ENCODE data around the gene GPC3.

GRCh38 chrX:133497356-133497755 is 488.0 kb downstream of the GPC3 start:
- TF ChIP-seq CTCF (conservative IDR thresholded peaks at IDR 0.05 in 1 of 2, IDR thresholded peaks at IDR 0.05 in 1 of 2; ENCODE audit: extremely low read depth in 1 of 2, insufficient read depth in 1 of 2, low read depth in 1 of 2, low read length in 2 of 2) (no peak), EZH2 (IDR thresholded peaks at IDR 0.05; ENCODE audit: borderline replicate concordance, low read length) (no peak)
